Measurements from ENCODE around the gene CPB1.

DNA sequence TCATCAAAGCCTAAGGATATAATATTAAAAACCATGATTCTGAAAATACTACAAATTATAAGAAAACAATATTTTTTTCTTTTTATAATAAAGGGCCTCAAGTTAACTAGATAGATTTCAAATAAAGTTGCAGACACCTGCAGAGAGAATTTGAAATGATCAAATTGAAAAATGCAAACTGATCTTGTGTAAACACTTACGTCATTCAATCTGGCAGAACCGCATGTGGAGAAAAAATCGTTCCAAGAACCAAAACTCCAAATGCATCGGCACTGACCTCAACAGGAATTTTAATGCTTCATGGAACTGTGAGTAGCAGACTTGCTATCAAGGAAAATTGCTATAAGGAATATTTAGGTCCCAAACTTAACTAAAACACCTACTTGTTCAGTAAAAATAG is 54.7 kb downstream of the CPB1 start:
- TF ChIP-seq SP1 (IDR thresholded peaks at IDR 0.05) = no peak
- no peak for TF ChIP-seq CTCF (IDR thresholded peaks at IDR 0.05; ENCODE audit: low read depth, low read length, missing input control)
- TF ChIP-seq, protein P1, sequence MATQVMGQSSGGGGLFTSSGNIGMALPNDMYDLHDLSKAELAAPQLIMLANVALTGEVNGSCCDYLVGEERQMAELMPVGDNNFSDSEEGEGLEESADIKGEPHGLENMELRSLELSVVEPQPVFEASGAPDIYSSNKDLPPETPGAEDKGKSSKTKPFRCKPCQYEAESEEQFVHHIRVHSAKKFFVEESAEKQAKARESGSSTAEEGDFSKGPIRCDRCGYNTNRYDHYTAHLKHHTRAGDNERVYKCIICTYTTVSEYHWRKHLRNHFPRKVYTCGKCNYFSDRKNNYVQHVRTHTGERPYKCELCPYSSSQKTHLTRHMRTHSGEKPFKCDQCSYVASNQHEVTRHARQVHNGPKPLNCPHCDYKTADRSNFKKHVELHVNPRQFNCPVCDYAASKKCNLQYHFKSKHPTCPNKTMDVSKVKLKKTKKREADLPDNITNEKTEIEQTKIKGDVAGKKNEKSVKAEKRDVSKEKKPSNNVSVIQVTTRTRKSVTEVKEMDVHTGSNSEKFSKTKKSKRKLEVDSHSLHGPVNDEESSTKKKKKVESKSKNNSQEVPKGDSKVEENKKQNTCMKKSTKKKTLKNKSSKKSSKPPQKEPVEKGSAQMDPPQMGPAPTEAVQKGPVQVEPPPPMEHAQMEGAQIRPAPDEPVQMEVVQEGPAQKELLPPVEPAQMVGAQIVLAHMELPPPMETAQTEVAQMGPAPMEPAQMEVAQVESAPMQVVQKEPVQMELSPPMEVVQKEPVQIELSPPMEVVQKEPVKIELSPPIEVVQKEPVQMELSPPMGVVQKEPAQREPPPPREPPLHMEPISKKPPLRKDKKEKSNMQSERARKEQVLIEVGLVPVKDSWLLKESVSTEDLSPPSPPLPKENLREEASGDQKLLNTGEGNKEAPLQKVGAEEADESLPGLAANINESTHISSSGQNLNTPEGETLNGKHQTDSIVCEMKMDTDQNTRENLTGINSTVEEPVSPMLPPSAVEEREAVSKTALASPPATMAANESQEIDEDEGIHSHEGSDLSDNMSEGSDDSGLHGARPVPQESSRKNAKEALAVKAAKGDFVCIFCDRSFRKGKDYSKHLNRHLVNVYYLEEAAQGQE (IDR thresholded peaks at IDR 0.05) = no peak
- no peak for TF ChIP-seq HNF4A (conservative IDR thresholded peaks at IDR 0.05)
- TF ChIP-seq RAD21 (IDR thresholded peaks at IDR 0.05) = no peak
- no peak for TF ChIP-seq TAF1 (conservative IDR thresholded peaks at IDR 0.05)
- TF ChIP-seq, protein P2, sequence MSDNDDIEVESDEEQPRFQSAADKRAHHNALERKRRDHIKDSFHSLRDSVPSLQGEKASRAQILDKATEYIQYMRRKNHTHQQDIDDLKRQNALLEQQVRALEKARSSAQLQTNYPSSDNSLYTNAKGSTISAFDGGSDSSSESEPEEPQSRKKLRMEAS (IDR thresholded peaks at IDR 0.05) = no peak
- TF ChIP-seq ZBTB33 (IDR thresholded peaks at IDR 0.05) = no peak
- TF ChIP-seq JUND (IDR thresholded peaks at IDR 0.05) = no peak
- TF ChIP-seq ATF3 (IDR thresholded peaks at IDR 0.05) = no peak
- TF ChIP-seq EGR1 (IDR thresholded peaks at IDR 0.05; ENCODE audit: low read depth in 2 of 2) = no peak

Data from liver (tissue), 3 donors.